AG04449 (cell line): Measurements from ENCODE around the gene PHF12.

Experiments
- CTCF ChIA-PET: fragments of 350-600 bp; formaldehyde crosslinking; extraction: SDS; loops from one replicate; lab custom pipeline; 2021; ENCODE audit warnings: antibody characterized with exemption; lab: Yijun Ruan, JAX
- POLR2A ChIA-PET: fragments of 400-600, 350-600 bp; formaldehyde crosslinking; extraction: SDS; loops from one replicate; lab custom pipeline; 2020; ENCODE audit warnings: antibody characterized with exemption, inconsistent platforms; lab: Yijun Ruan, JAX
- DNase-seq: peaks from one replicate; pipeline ENCODE4 v3.0.0-alpha.2; 2010; ENCODE audit warnings: low read depth, low spot score
- H3K4me3 ChIP-seq: 2 replicates; pipeline ENCODE4 v1.5.1; 2011; ENCODE audit warnings: low read depth, mild to moderate bottlenecking, control low read depth, low read length
- CTCF ChIP-seq: IDR thresholded peaks from one replicate; pipeline ENCODE4 v1.5.1; 2011; ENCODE audit warnings: mild to moderate bottlenecking, moderate library complexity, low read length, control low read depth, inconsistent platforms; ENCODE audit not compliant: insufficient read depth; ENCODE audit errors: missing control alignments

PHF12 gene

GRCh38 chr17:28875848-28876550 is 75.3 kb downstream of the PHF12 start:
- POLR2A ChIA-PET: no interaction called here
- no peak overlapping the region for H3K4me3 ChIP-seq
- no peak for DNase-seq
- TF ChIP-seq CTCF: no peak
- CTCF ChIA-PET: interaction anchor here (2.4 kb wide), 1 partner anchor 112 kb away, joined by 17 read pairs; no protein-coding TSS in a partner anchor

- CTCF ChIA-PET: interaction anchor here (0.6 to 2.4 kb wide), 5 partner anchors 18 to 111 kb away, joined by 3 to 17 read pairs (median 3); no protein-coding TSS in a partner anchor
- TF ChIP-seq CTCF: no peak
These were observed 76.6 kb downstream of the PHF12 start for GRCh38 chr17:28874750-28875149.

GRCh38 chr17:28873839-28874238 is 77.5 kb downstream of the PHF12 start:
- no peak for TF ChIP-seq CTCF
- H3K4me3 ChIP-seq: no peak overlapping the region
- DNase-seq: no peak
- POLR2A ChIA-PET: no interaction called here
- CTCF ChIA-PET: interaction anchor here (2.4 kb wide), 1 partner anchor 110 kb away, joined by 17 read pairs; no protein-coding TSS in a partner anchor

More at GRCh38 chr17:28874750-28875149, 76.6 kb downstream of the PHF12 start:
- POLR2A ChIA-PET: no interaction called here
- DNase-seq: no peak
- H3K4me3 ChIP-seq: no peak overlapping the region

GRCh38 chr17:28871056-28871579 is 80.2 kb downstream of the PHF12 start:
- ChIA-PET CTCF (interaction anchor here (1.2 to 1.3 kb wide), 2 partner anchors 13 to 108 kb away, joined by 3 to 6 read pairs; no protein-coding TSS in a partner anchor), POLR2A (interaction anchor here (0.7 kb wide), 1 partner anchor 102 kb away, joined by 3 read pairs; no protein-coding TSS in a partner anchor)
- TF ChIP-seq CTCF: no peak
- no peak for DNase-seq
- no peak overlapping the region for H3K4me3 ChIP-seq

- DNase-seq: no peak
- H3K4me3 ChIP-seq: no peak overlapping the region
- CTCF ChIA-PET: interaction anchor here (0.7 kb wide), 1 partner anchor 17 kb away, joined by 3 read pairs; no protein-coding TSS in a partner anchor
- POLR2A ChIA-PET: no interaction called here
- TF ChIP-seq CTCF: no peak
These were observed 84.0 kb downstream of the PHF12 start for GRCh38 chr17:28867276-28867675.
